OCI-LY3 (cell line): ENCODE results near the gene GADD45G.

Experiments
- EZH2phosphoT487 ChIP-seq: fragments of 200-600 bp; shearing (Covaris generic); IDR thresholded peaks from 2 replicates; pipeline ENCODE4 v1.6.1; 2018; ENCODE audit warnings: antibody characterized with exemption, mixed run types, low read depth
- TF ChIP-seq, protein P1 (sequence below): fragments of 200-600, 300-600 bp; sonication (generic); IDR thresholded peaks from 2 replicates; pipeline ENCODE4 v1.5.1; 2014; ENCODE audit warnings: antibody characterized with exemption, low read length, low read depth

DNA sequence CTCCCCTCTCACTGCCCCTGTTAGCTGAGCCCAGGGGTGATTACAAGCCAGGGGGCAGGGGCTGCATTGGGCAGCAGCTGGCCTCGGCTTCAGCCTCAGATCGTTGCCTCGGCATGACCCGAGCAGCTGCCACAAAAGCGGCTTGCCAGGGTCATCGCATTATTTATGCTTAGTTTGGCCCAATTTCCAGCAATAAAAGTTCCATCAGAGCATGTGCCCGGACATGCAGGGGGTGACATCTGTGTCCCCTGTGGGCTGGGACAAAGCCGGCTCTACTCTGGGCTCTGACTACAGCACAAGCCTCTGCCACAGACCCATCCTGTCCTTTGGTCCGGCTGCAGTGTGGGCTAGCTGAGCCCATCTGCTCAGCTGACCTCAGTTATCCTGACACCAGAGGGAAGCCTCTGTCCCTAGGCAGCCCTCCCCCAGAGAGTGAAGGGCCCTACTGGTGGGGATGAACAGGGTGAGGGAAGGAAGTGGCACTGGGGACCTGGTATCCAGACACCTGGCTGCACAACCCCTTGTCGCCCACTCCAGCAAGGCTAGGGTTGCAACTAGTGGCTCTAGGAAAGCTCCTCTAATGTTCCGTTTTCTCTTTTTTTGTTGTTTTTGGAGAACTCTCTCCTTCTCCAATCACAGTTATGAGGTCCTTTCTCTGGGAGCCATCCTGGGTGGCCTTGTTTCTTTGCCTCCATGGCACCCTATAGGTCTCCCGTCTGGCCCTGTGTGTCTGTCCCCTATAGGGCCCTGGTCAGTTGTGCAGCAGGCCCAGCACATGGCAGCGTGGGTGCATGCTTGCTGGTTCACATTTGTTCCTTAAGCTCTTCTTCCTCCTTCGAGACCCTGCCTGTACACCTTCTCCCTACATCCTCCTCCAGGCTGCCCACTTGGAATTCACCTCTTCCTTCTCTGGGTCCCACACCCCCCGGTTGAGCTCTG lies 13.3 kb upstream of the GADD45G start:
- TF ChIP-seq, protein P1, sequence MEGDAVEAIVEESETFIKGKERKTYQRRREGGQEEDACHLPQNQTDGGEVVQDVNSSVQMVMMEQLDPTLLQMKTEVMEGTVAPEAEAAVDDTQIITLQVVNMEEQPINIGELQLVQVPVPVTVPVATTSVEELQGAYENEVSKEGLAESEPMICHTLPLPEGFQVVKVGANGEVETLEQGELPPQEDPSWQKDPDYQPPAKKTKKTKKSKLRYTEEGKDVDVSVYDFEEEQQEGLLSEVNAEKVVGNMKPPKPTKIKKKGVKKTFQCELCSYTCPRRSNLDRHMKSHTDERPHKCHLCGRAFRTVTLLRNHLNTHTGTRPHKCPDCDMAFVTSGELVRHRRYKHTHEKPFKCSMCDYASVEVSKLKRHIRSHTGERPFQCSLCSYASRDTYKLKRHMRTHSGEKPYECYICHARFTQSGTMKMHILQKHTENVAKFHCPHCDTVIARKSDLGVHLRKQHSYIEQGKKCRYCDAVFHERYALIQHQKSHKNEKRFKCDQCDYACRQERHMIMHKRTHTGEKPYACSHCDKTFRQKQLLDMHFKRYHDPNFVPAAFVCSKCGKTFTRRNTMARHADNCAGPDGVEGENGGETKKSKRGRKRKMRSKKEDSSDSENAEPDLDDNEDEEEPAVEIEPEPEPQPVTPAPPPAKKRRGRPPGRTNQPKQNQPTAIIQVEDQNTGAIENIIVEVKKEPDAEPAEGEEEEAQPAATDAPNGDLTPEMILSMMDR, result no peak
- TF ChIP-seq EZH2phosphoT487, result no peak
